Measurements from ENCODE around the gene HHATL. TPM values are rescaled to one million over a fixed set of nuclear protein-coding genes. Genes with fewer than 3 reads are reported as not detected.

Gene HHATL
- total and polyA plus RNA-seq, 4 donors = 0.39 to 2.7 (median 0.62) TPM

DNA sequence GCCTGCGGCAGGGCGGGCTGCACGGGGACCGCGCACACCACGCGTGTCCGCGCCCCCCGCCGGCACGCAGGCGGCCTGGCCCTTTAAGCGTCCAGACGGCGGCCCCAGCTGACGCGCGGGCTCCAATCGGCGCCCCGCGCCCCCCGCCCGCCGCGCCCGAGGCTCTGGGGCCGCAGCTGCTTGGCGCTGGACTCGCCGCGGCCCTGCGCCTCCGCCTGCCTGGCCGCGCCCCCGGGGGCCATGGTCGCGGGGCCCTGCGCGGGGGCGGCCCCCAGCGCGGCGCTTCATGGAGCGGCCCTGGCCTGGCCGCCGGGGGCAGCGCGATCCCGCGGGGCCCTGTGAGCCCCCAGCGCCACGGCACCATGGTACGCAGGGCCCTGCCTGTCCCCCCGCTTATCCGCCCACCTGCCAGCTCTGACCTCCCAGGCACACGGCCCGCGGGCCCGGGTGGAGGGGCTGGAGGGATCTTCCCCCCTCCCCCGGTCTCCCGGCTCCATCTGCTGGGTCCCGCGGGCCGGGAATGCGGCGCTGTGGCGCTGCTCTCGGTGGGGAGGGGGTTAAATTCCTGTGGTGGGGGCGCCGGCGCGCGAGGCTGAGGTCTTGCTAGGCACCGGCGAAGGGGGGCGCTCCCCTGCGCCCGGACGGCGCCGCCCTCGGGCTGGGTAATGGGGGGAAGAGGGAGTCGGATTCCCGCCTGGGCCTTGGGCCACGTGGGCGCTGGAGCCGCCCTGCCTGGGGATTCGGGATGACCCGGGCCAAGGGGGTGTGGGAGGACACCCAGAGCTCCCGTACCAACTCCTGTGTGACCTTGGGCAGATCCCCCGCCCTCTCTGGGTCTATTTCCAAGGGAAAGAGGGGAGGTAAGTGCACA lies 48.0 kb downstream of the HHATL start:
- Histone ChIP-seq H3K4me3 (peak overlapping the region; percentile 75), H3K36me3 (ENCODE audit: control insufficient read depth in 4 of 4, insufficient read depth in 4 of 4, low read length in 4 of 4) (peaks cover 0 to 16% (median 0%) of the 10 kb centered on the region in 4 donors), H3K4me1 (ENCODE audit: control insufficient read depth in 5 of 5, insufficient read depth in 5 of 5, low read length in 5 of 5) (peaks cover 3 to 32% (median 23%) of the 10 kb centered on the region in 5 donors), H3K27me3 (ENCODE audit: control insufficient read depth in 3 of 3, insufficient read depth in 3 of 3, low read length in 2 of 3) (no peaks in the 10 kb centered on the region), H3K27ac (ENCODE audit: low read depth in 1 of 2, low read length in 1 of 2) (peak overlapping the region; percentile 90 to 97), H3K9me3 (ENCODE audit: control insufficient read depth in 4 of 4, insufficient read depth in 3 of 4, low read length in 3 of 4) (no peaks in the 10 kb centered on the region), H3K9ac (ENCODE audit: insufficient read depth in 1 of 2, low read length in 2 of 2) (peak overlapping the region; percentile 17 to 51)
- ATAC-seq (ENCODE audit: insufficient read depth, low FRiP score) (peak; percentile 14), DNase-seq (peak; percentile 69 to 82 (median 78))
- 1% methylated on average over 72 to 94 of the region's 94 CpGs for WGBS, 2 donors
- TF ChIP-seq, protein P1, sequence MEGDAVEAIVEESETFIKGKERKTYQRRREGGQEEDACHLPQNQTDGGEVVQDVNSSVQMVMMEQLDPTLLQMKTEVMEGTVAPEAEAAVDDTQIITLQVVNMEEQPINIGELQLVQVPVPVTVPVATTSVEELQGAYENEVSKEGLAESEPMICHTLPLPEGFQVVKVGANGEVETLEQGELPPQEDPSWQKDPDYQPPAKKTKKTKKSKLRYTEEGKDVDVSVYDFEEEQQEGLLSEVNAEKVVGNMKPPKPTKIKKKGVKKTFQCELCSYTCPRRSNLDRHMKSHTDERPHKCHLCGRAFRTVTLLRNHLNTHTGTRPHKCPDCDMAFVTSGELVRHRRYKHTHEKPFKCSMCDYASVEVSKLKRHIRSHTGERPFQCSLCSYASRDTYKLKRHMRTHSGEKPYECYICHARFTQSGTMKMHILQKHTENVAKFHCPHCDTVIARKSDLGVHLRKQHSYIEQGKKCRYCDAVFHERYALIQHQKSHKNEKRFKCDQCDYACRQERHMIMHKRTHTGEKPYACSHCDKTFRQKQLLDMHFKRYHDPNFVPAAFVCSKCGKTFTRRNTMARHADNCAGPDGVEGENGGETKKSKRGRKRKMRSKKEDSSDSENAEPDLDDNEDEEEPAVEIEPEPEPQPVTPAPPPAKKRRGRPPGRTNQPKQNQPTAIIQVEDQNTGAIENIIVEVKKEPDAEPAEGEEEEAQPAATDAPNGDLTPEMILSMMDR (IDR thresholded peaks at IDR 0.05; ENCODE audit: control extremely low read depth, extremely low read depth) = no peak

DNA sequence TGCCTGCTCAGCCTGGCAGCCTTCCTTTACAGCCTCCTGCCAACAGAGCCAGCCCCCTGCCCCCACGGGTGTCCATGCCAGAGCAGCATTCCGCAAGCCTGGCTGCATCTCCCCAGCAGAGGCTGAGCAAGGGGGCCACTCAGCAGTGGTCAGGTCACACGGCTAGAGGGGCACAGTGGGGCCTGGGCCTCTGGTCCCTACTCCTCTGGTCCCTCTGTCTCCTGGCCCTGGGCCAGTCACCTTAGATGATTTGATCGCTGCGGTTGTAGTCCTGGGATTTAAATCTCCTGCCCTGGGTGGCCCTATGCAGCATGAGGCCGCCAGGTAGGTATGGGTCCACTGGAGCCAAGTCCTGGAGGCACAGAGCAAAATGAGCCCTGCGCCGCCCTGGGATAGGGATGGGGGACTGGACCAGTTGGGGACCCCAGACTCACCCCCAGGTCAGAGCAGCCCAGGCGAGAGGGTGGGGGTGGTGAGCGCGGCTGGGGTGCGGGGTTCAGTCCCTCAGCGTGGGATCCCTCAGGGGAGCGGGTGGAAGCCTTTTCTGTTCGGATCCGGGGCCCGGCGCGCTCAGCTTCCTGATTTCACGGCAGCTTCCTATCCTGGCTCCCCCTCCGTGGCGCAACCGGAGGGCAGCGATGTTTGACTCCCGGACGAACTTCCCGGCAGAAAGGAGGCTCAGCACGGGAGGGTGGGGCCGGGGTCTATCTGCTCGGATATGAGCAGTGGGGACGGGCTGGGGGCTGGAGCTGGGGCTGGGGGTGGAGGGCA lies 48.9 kb downstream of the HHATL start, which contains the start of gene ZBTB47:
Gene ZBTB47 (plus strand): TSS at position 138 of the 771 bp plus-strand sequence. CDS start 4,659 bp downstream, outside the sequence.
- peak; percentile 12 for ATAC-seq (ENCODE audit: insufficient read depth, low FRiP score)
- peaks cover 0 to 12% (median under 1%) of the 10 kb centered on the region in 4 donors for H3K36me3 ChIP-seq (ENCODE audit: control insufficient read depth in 4 of 4, insufficient read depth in 4 of 4, low read length in 4 of 4)
- H3K9ac ChIP-seq (ENCODE audit: insufficient read depth in 1 of 2, low read length in 2 of 2) = peak within 1 kb of the TSS; percentile 17 to 54
- TF ChIP-seq, protein P1 (IDR thresholded peaks at IDR 0.05; ENCODE audit: control extremely low read depth, extremely low read depth) = no peak
- H3K4me3 ChIP-seq = peak within 1 kb of the TSS; percentile 75
- no peaks in the 10 kb centered on the region for H3K27me3 ChIP-seq (ENCODE audit: control insufficient read depth in 3 of 3, insufficient read depth in 3 of 3, low read length in 2 of 3)
- H3K27ac ChIP-seq (ENCODE audit: low read depth in 1 of 2, low read length in 1 of 2) = peak within 1 kb of the TSS; percentile 90 to 97
- peak; percentile 26 to 53 (median 42) for DNase-seq
- no peaks in the 10 kb centered on the region for H3K9me3 ChIP-seq (ENCODE audit: control insufficient read depth in 4 of 4, insufficient read depth in 3 of 4, low read length in 3 of 4)
- WGBS, 2 donors = 6 to 8% methylated on average over 25 to 31 of the region's 31 CpGs
- peaks cover 3 to 32% (median 23%) of the 10 kb centered on the region in 5 donors for H3K4me1 ChIP-seq (ENCODE audit: control insufficient read depth in 5 of 5, insufficient read depth in 5 of 5, low read length in 5 of 5)

DNA sequence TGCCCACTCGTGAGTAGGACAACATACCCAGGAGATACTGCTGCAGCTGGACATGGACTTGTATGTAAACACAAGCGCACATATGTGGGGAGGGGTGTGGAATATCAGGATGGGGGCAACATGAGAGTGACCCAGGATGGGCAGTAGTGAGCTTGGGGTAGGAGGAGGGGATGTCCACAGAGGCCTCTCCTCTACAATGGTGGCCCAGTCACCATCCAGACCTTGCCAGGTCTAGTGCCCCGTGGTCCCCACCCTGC lies 49.4 kb downstream of the HHATL start:
- DNase-seq (no peak), ATAC-seq (ENCODE audit: insufficient read depth, low FRiP score) (no peak)
- Histone ChIP-seq H3K36me3 (ENCODE audit: control insufficient read depth in 4 of 4, insufficient read depth in 4 of 4, low read length in 4 of 4) (peaks cover 0 to 7% (median 2%) of the 10 kb centered on the region in 4 donors), H3K4me3 (peak overlapping the region; percentile 75), H3K9me3 (ENCODE audit: control insufficient read depth in 4 of 4, insufficient read depth in 3 of 4, low read length in 3 of 4) (no peaks in the 10 kb centered on the region), H3K4me1 (ENCODE audit: control insufficient read depth in 5 of 5, insufficient read depth in 5 of 5, low read length in 5 of 5) (peaks cover 3 to 32% (median 23%) of the 10 kb centered on the region in 5 donors), H3K9ac (ENCODE audit: insufficient read depth in 1 of 2, low read length in 2 of 2) (no peak overlapping the region), H3K27ac (ENCODE audit: low read depth in 1 of 2, low read length in 1 of 2) (peak overlapping the region; percentile 75 to 97), H3K27me3 (ENCODE audit: control insufficient read depth in 3 of 3, insufficient read depth in 3 of 3, low read length in 2 of 3) (no peaks in the 10 kb centered on the region)
- TF ChIP-seq, protein P1 (IDR thresholded peaks at IDR 0.05; ENCODE audit: control extremely low read depth, extremely low read depth) = no peak
- WGBS, 2 donors = 39 to 56% methylated on average over 3 of the region's 3 CpGs
